Common myeloid progenitor, CD34-positive (primary cell): ENCODE measurements around the gene RAI1.

ENCODE experiments used
- CTCF ChIA-PET: fragments of 350-600 bp; sonication (Branson Sonifier 250); formaldehyde crosslinking; loops from one replicate; lab custom pipeline; 2021; ENCODE audit warnings: antibody characterized with exemption; lab: Charles Lee
- POLR2A ChIA-PET: fragments of 350-600 bp; sonication (Branson Sonifier 250); formaldehyde crosslinking; loops from one replicate; lab custom pipeline; 2021; ENCODE audit warnings: antibody characterized with exemption; lab: Charles Lee
- DNase-seq, 3 donors: peaks; one replicate each; pipeline versions ENCODE4 v3.0.0 to v3.0.0-alpha.2; 2013
- H3K27ac ChIP-seq, 2 experiments: 1 replicate in 1 of 2; 2 replicates in 1 of 2; pipeline ENCODE4 v1.7.0; 2013; ENCODE audit warnings: inconsistent platforms in 2 of 2, low read length in 2 of 2, mild to moderate bottlenecking in 2 of 2, low read depth in 1 of 2, moderate library complexity in 1 of 2; ENCODE audit not compliant: severe bottlenecking in 2 of 2, insufficient read depth in 1 of 2, poor library complexity in 1 of 2
- H3K27me3 ChIP-seq, 5 experiments: replicated peaks in 2 of 5; 1 replicate in 3 of 5; 2 replicates in 2 of 5; pipeline versions ENCODE4 v1.6.1 to v1.7.0; 2013; ENCODE audit warnings: low read length in 4 of 5, mild to moderate bottlenecking in 2 of 5, moderate library complexity in 2 of 5, inconsistent platforms in 1 of 5; ENCODE audit not compliant: insufficient read depth in 5 of 5, control insufficient read depth in 4 of 5
- H3K36me3 ChIP-seq, 4 experiments: 1 replicate in 2 of 4; 2 replicates in 2 of 4; pipeline versions ENCODE4 v1.6.1 to v1.7.0; 2013; ENCODE audit warnings: low read length in 3 of 4, control low read depth in 1 of 4, mild to moderate bottlenecking in 1 of 4; ENCODE audit not compliant: control insufficient read depth in 4 of 4, insufficient read depth in 4 of 4
- H3K4me1 ChIP-seq, 4 experiments: 1 replicate in 3 of 4; 2 replicates in 1 of 4; pipeline versions ENCODE4 v1.6.1 to v1.7.1; 2013; ENCODE audit warnings: low read length in 3 of 4, mild to moderate bottlenecking in 3 of 4, control low read depth in 1 of 4, inconsistent platforms in 1 of 4, moderate library complexity in 1 of 4; ENCODE audit not compliant: control insufficient read depth in 4 of 4, insufficient read depth in 4 of 4; ENCODE audit errors: control extremely low read depth in 1 of 4
- H3K4me3 ChIP-seq, 7 experiments: 1 replicate in 4 of 7; 2 replicates in 3 of 7; pipeline versions ENCODE4 v1.5.1 to v1.7.0; 2013; ENCODE audit warnings: mild to moderate bottlenecking in 7 of 7, low read length in 6 of 7, moderate library complexity in 6 of 7, inconsistent platforms in 2 of 7, low read depth in 2 of 7, control low read depth in 1 of 7; ENCODE audit not compliant: insufficient read depth in 4 of 7, control insufficient read depth in 1 of 7; ENCODE audit errors: extremely low read depth in 1 of 7
- H3K9me3 ChIP-seq, 5 experiments: 1 replicate in 4 of 5; 2 replicates in 1 of 5; pipeline versions ENCODE4 v1.6.1 to v1.7.1; 2013; ENCODE audit warnings: low read length in 4 of 5, mild to moderate bottlenecking in 2 of 5, inconsistent platforms in 1 of 5, low read depth in 1 of 5, moderate library complexity in 1 of 5; ENCODE audit not compliant: control insufficient read depth in 4 of 5, insufficient read depth in 2 of 5; ENCODE audit errors: control extremely low read depth in 1 of 5
- WGBS: methylation state at CpG from one replicate; pipeline ENCODE4 v1.1.5; 2013; ENCODE audit not compliant: insufficient coverage; 5-methylcytosine and 5-hydroxymethylcytosine counted together

RAI1 gene

DNA sequence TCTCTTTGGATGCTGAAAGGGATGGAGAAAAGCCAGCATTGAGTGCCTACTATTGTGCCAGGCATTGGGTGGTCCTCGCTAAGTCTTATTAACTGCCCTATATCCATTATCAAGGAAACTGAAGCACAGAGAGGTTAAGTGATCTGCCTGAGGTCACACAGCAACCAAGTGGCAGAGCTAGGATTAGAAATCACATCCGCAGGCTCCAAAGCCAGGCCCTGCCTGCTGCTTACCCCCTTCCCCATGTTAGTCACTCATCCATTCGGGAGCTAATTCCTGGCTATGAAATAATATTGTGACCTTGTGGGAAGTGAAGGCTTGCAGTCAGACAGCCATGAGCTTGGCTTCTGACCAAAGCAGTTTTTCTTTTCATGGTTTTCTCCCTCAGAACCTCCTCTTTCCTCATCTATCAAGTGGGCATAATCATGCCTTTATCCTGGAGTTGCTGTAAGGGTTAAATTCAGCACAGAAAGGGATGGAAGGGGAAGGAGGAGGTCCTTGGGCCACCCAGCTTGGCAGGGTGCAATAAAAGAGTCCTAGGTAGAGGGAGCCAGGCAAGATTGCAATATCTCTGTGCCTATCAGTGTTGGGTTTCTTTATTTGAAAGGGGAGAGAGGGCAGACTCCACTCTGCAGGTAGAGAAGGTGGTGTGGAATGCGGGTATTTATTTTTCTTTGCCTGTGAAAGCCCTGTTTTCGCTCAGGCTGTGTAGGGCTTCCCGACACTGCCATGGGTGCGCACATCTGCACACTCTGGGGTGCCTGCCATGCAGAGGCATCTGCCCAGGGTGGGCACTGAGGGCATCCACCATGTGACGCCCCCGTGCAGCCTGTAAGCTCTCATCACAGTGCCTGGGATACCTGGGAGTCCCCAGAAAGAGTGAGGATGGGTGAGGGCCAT, 11.3 kb downstream of the RAI1 start:
- CTCF ChIA-PET = interaction anchor here (0.9 to 4.3 kb wide), 13 partner anchors 10 to 90 kb away, joined by 3 to 29 read pairs (median 4); partner anchors contain the start of gene RAI1
- H3K4me3 ChIP-seq = peak overlapping the region in 2 of 7 experiments; percentile 79 to 81
- POLR2A ChIA-PET = interaction anchor here (0.5 to 3.2 kb wide), 5 partner anchors 8 to 84 kb away, joined by 3 to 37 read pairs (median 4); partner anchors contain the start of gene RAI1
- no peaks in the 10 kb centered on the region for H3K9me3 ChIP-seq
- H3K36me3 ChIP-seq = no peaks in the 10 kb centered on the region
- peaks cover 11 to 80% (median 79%) of the 10 kb centered on the region in 4 experiments for H3K4me1 ChIP-seq
- WGBS = 80% methylated on average over 5 of the region's 9 CpGs
- peak overlapping the region; percentile 27 to 92 for H3K27ac ChIP-seq
- no peak for DNase-seq
- no peaks in the 10 kb centered on the region for H3K27me3 ChIP-seq

DNA sequence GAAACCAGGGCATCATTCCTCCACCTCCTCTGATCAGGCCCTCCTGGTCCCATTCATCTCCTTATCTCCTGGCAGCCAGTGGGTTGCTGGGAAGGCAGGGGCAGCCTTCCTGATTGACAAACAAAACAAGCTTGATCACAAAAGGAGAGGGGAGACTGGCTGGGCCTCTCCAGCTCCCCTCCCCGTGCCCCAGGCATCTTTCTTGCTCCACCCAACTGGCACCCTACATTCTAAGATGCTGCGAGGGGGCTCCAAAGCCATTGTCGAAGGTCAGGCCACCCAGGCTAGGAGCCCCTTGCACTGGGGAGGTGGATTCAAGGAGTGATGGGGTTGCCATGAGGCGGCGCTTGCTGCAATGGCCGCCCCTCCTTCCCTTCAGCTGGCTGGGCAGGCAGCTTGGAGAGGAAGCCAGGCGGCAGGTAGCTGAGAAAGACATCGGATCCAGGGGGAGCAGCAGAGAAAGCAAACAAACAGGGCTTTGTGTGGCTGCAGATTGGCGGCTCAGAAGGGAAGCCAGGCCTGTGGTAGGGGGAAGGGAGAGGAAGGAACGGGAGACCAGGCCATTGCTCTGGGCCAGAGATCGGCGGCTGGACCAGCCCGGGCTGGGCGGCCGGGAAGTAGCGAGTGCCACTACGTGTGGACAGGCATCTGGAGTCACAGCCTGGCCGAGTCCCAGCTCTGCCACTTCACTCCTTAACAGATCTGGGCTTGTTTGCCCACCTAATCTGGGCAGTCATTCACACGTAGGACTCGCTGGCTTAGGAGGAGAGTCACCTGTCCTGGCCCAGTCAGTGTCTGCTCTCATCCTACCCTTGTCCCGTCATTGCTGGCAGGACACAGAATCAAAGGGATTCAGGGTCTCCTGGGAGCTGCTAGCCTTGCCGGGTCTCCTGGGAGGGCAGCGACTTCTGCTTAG, 12.3 kb downstream of the RAI1 start:
- POLR2A ChIA-PET = interaction anchor here (0.9 to 3.2 kb wide), 6 partner anchors 9 to 143 kb away, joined by 3 to 37 read pairs (median 4); partner anchors contain the start of genes RAI1 and SREBF1
- Histone ChIP-seq H3K4me1 (peaks cover 11 to 89% (median 88%) of the 10 kb centered on the region in 4 experiments), H3K4me3 (peak overlapping the region in 6 of 7 experiments; percentile 0 to 81 (median 77)), H3K36me3 (no peaks in the 10 kb centered on the region), H3K27ac (peak overlapping the region; percentile 89 to 92), H3K9me3 (no peaks in the 10 kb centered on the region), H3K27me3 (no peaks in the 10 kb centered on the region)
- DNase-seq = peak in 1 of 3 donors; percentile 33
- WGBS = 5% methylated on average over 16 of the region's 23 CpGs
- CTCF ChIA-PET = interaction anchor here (0.9 to 4.3 kb wide), 12 partner anchors 9 to 89 kb away, joined by 3 to 29 read pairs (median 4); no protein-coding TSS in a partner anchor

DNA sequence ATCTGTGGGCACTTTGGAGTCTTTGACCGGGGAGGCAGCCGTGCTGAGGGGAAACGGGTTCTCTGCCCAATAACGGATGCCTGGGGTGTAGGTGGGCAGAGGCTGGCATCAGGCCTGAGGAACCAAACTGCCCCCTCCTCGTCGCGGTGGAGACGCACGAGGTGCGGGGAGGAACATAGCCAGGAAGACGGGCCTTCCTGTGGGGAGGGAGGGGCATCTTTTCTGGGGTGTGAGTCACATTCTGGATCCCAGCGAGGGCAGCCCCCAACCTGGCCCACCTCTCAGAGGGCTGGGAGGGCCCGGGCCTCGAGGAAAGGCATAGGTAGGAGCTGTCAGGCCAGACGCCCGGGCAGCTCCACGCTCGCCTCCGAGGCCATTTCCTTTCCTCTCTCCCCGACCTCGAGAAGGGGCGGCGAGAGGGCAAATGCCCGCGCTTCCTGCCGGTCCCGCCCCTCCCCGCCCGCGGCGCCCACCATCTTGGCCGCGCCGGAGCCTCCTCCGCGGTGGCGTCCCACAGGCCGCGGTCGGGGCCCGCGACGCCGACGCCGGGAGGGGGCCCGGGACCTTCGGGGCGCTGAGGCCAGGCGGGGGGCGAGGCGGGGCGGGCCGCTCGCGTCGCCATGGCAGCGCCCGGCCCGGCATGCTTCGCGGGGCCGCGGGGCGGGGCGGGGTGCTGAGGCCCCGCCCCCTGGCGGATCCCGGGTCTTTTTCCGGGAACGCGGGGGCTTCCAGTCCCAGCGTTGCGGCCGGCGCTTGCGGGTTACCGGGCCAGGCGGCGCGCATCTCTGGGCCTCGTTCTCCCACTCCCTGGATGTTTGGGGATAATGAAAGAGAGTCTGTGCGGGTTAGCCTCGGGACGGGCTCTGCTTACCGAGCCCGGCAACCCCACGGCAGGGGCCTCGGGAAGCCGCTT, 13.2 kb downstream of the RAI1 start:
- Histone ChIP-seq H3K4me1 (peaks cover 11 to 95% (median 95%) of the 10 kb centered on the region in 4 experiments), H3K9me3 (no peaks in the 10 kb centered on the region), H3K27me3 (no peaks in the 10 kb centered on the region), H3K4me3 (peak overlapping the region; percentile 48 to 81 (median 75)), H3K36me3 (no peaks in the 10 kb centered on the region), H3K27ac (peak overlapping the region; percentile 89 to 92)
- ChIA-PET CTCF (interaction anchor here (0.9 to 4.3 kb wide), 6 partner anchors 8 to 64 kb away, joined by 3 to 29 read pairs (median 5); no protein-coding TSS in a partner anchor), POLR2A (interaction anchor here (0.9 to 3.2 kb wide), 7 partner anchors 8 to 142 kb away, joined by 3 to 37 read pairs (median 4); partner anchors contain the start of genes RAI1 and SREBF1)
- WGBS = under 1% methylated on average over 73 of the region's 90 CpGs
- peak; percentile 88 to 97 (median 95) for DNase-seq

GRCh38 chr17:17696085-17696484, 14.8 kb downstream of the RAI1 start:
- Histone ChIP-seq H3K4me3 (peak overlapping the region in 2 of 7 experiments; percentile 75 to 81), H3K36me3 (peaks cover 0 to 2% (median 0%) of the 10 kb centered on the region in 4 experiments), H3K4me1 (peaks cover 9 to 94% (median 84%) of the 10 kb centered on the region in 4 experiments), H3K27me3 (no peaks in the 10 kb centered on the region), H3K9me3 (no peaks in the 10 kb centered on the region), H3K27ac (peak overlapping the region; percentile 85 to 92)
- POLR2A ChIA-PET = no interaction called here
- WGBS = no CpG with 5 or more reads among the region's 4 CpGs
- CTCF ChIA-PET = interaction anchor here (1.1 to 1.5 kb wide), 3 partner anchors 10 to 16 kb away, joined by 4 to 5 read pairs (median 4); no protein-coding TSS in a partner anchor
- no peak for DNase-seq

DNA sequence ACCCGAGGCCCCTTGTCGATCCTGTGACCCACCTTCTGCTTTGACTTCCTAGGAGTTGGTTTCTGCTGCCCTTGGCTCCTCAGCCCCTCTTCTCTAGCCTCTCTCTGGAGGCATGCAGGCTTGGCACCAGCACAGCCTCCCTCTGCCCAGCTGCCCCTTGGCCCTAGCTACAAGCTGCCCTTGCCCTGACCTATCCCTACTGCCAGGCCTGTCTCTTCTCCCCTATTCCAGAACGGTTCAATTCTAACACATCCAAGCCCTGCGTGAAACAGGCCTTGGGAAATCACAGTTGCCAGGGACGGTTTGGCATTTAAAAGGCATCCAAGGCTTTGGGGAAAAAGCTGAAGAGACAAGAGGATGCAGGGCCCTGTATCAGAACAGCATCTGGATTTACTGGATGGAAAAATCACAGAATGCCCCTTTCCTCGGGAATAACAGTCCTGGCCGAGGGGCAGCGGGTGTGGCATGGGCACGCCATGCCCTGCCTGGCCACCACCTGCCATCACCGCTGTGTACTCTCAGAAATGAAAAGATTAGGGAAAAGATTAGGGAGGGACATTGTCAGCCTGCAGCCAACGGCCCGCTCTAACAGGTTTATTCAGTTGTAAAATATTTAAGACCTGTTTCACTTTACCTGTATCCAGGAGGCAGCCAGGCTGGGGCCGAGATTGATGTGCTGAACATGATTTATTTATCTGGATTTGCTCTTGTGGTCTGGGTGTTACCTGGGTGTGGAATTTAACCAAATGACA, 15.8 kb downstream of the RAI1 start:
- ChIA-PET POLR2A (no interaction called here), CTCF (interaction anchor here (0.9 to 1.6 kb wide), 4 partner anchors 9 to 31 kb away, joined by 3 to 6 read pairs (median 4); no protein-coding TSS in a partner anchor)
- Histone ChIP-seq H3K36me3 (peaks cover 0 to 8% (median 0%) of the 10 kb centered on the region in 4 experiments), H3K4me3 (no peak overlapping the region), H3K27ac (peak overlapping the region; percentile 36 to 51), H3K27me3 (no peaks in the 10 kb centered on the region), H3K4me1 (peaks cover 9 to 93% (median 77%) of the 10 kb centered on the region in 4 experiments), H3K9me3 (no peaks in the 10 kb centered on the region)
- no peak for DNase-seq
- 92% methylated on average over 11 of the region's 13 CpGs for WGBS
